ENCODE data around the gene TIMM23. TPM values are rescaled to one million over a fixed set of nuclear protein-coding genes. Genes with fewer than 3 reads are reported as not detected.
"Not testable (repeated sequence)": the region's sequence is repeated elsewhere in the genome, so short reads cannot be mapped to it uniquely, and the experiment has no call there.

Gene TIMM23
- total RNA-seq, 1 experiment from 2014 or later = 70.1 TPM

GRCh38 chr10:45947363-45947762, 24.9 kb upstream of the TIMM23 start:
- peak; percentile 49; the same call in 1 of the 2 replicates for ATAC-seq
- RAD21 ChIA-PET (ENCODE audit: low non-redundant PET in 1 of 2, low total read pairs in 2 of 2, uncharacterized antibody in 2 of 2, unreplicated experiment in 2 of 2); H2AFZ ChIP-seq (ENCODE audit: low read depth, low read length, poor library complexity, severe bottlenecking); H3K27ac ChIP-seq (ENCODE audit: low read depth, low read length); H3K27me3 ChIP-seq (ENCODE audit: insufficient read depth, low read length); H3K4me2 ChIP-seq (ENCODE audit: low read length); H3K9me2 ChIP-seq (ENCODE audit: insufficient read depth); H3K9ac ChIP-seq (ENCODE audit: low read length); POLR2A ChIA-PET; H3K9me3 ChIP-seq (ENCODE audit: control insufficient read depth in 1 of 2, insufficient read depth in 1 of 2, low read depth in 1 of 2, low read length in 2 of 2); H3K79me2 ChIP-seq (ENCODE audit: insufficient read depth, low read length); DNase-seq (ENCODE audit: low read depth, low spot score); intact Hi-C loops (cut with micrococcal nuclease); BruUV-seq (replicated peaks); CTCF ChIA-PET; H3K4me1 ChIP-seq (ENCODE audit: control insufficient read depth in 1 of 2, insufficient read depth in 2 of 2, low read length in 2 of 2); H3K36me3 ChIP-seq (ENCODE audit: control insufficient read depth in 1 of 2, insufficient read depth in 2 of 2, low read length in 2 of 2); H4K20me1 ChIP-seq (ENCODE audit: insufficient read depth); H3K4me3 ChIP-seq (replicated peaks in 1 of 2; ENCODE audit: low read depth in 1 of 2, low read length in 2 of 2): not testable (repeated sequence)

- POLR2A ChIA-PET; CTCF ChIA-PET; H3K27ac ChIP-seq (ENCODE audit: low read depth, low read length); H2AFZ ChIP-seq (ENCODE audit: low read depth, low read length, poor library complexity, severe bottlenecking); H3K4me3 ChIP-seq (replicated peaks in 1 of 2; ENCODE audit: low read depth in 1 of 2, low read length in 2 of 2); ATAC-seq; BruUV-seq (replicated peaks); H3K79me2 ChIP-seq (ENCODE audit: insufficient read depth, low read length); H3K36me3 ChIP-seq (ENCODE audit: control insufficient read depth in 1 of 2, insufficient read depth in 2 of 2, low read length in 2 of 2); H3K4me1 ChIP-seq (ENCODE audit: control insufficient read depth in 1 of 2, insufficient read depth in 2 of 2, low read length in 2 of 2); H3K9ac ChIP-seq (ENCODE audit: low read length); intact Hi-C loops (cut with micrococcal nuclease); H3K27me3 ChIP-seq (ENCODE audit: insufficient read depth, low read length); H3K9me2 ChIP-seq (ENCODE audit: insufficient read depth); RAD21 ChIA-PET (ENCODE audit: low non-redundant PET in 1 of 2, low total read pairs in 2 of 2, uncharacterized antibody in 2 of 2, unreplicated experiment in 2 of 2); DNase-seq (ENCODE audit: low read depth, low spot score); H3K9me3 ChIP-seq (ENCODE audit: control insufficient read depth in 1 of 2, insufficient read depth in 1 of 2, low read depth in 1 of 2, low read length in 2 of 2); H3K4me2 ChIP-seq (ENCODE audit: low read length); H4K20me1 ChIP-seq (ENCODE audit: insufficient read depth): not testable (repeated sequence)
Observed at GRCh38 chr10:45948801-45949200, 23.5 kb upstream of the TIMM23 start.

GRCh38 chr10:45954367-45954766, 17.9 kb upstream of the TIMM23 start:
- intact Hi-C loops (cut with micrococcal nuclease); POLR2A ChIA-PET; BruUV-seq (replicated peaks): not testable (repeated sequence)

GRCh38 chr10:45956634-45957033, 15.7 kb upstream of the TIMM23 start:
- BruUV-seq (replicated peaks); H3K36me3 ChIP-seq (ENCODE audit: control insufficient read depth in 1 of 2, insufficient read depth in 2 of 2, low read length in 2 of 2); POLR2A ChIA-PET; H3K27me3 ChIP-seq (ENCODE audit: insufficient read depth, low read length); H4K20me1 ChIP-seq (ENCODE audit: insufficient read depth); H3K9ac ChIP-seq (ENCODE audit: low read length); H2AFZ ChIP-seq (ENCODE audit: low read depth, low read length, poor library complexity, severe bottlenecking); ATAC-seq; CTCF ChIA-PET; H3K27ac ChIP-seq (ENCODE audit: low read depth, low read length); H3K79me2 ChIP-seq (ENCODE audit: insufficient read depth, low read length); RAD21 ChIA-PET (ENCODE audit: low non-redundant PET in 1 of 2, low total read pairs in 2 of 2, uncharacterized antibody in 2 of 2, unreplicated experiment in 2 of 2); DNase-seq (ENCODE audit: low read depth, low spot score); H3K4me1 ChIP-seq (ENCODE audit: control insufficient read depth in 1 of 2, insufficient read depth in 2 of 2, low read length in 2 of 2); H3K4me3 ChIP-seq (replicated peaks in 1 of 2; ENCODE audit: low read depth in 1 of 2, low read length in 2 of 2); H3K9me3 ChIP-seq (ENCODE audit: control insufficient read depth in 1 of 2, insufficient read depth in 1 of 2, low read depth in 1 of 2, low read length in 2 of 2); intact Hi-C loops (cut with micrococcal nuclease); H3K9me2 ChIP-seq (ENCODE audit: insufficient read depth); H3K4me2 ChIP-seq (ENCODE audit: low read length): not testable (repeated sequence)

More at GRCh38 chr10:45954367-45954766, 17.9 kb upstream of the TIMM23 start:
- H3K4me3 ChIP-seq (replicated peaks in 1 of 2; ENCODE audit: low read depth in 1 of 2, low read length in 2 of 2); H3K36me3 ChIP-seq (ENCODE audit: control insufficient read depth in 1 of 2, insufficient read depth in 2 of 2, low read length in 2 of 2); H3K4me1 ChIP-seq (ENCODE audit: control insufficient read depth in 1 of 2, insufficient read depth in 2 of 2, low read length in 2 of 2); H3K27me3 ChIP-seq (ENCODE audit: insufficient read depth, low read length); H3K9ac ChIP-seq (ENCODE audit: low read length); DNase-seq (ENCODE audit: low read depth, low spot score); H2AFZ ChIP-seq (ENCODE audit: low read depth, low read length, poor library complexity, severe bottlenecking); H3K4me2 ChIP-seq (ENCODE audit: low read length); H3K27ac ChIP-seq (ENCODE audit: low read depth, low read length); H3K79me2 ChIP-seq (ENCODE audit: insufficient read depth, low read length); H3K9me2 ChIP-seq (ENCODE audit: insufficient read depth); RAD21 ChIA-PET (ENCODE audit: low non-redundant PET in 1 of 2, low total read pairs in 2 of 2, uncharacterized antibody in 2 of 2, unreplicated experiment in 2 of 2); CTCF ChIA-PET; H4K20me1 ChIP-seq (ENCODE audit: insufficient read depth); ATAC-seq; H3K9me3 ChIP-seq (ENCODE audit: control insufficient read depth in 1 of 2, insufficient read depth in 1 of 2, low read depth in 1 of 2, low read length in 2 of 2): not testable (repeated sequence)

GRCh38 chr10:45957928-45958327, 14.4 kb upstream of the TIMM23 start:
- POLR2A ChIA-PET; H3K79me2 ChIP-seq (ENCODE audit: insufficient read depth, low read length); RAD21 ChIA-PET (ENCODE audit: low non-redundant PET in 1 of 2, low total read pairs in 2 of 2, uncharacterized antibody in 2 of 2, unreplicated experiment in 2 of 2); H3K9ac ChIP-seq (ENCODE audit: low read length); H3K9me3 ChIP-seq (ENCODE audit: control insufficient read depth in 1 of 2, insufficient read depth in 1 of 2, low read depth in 1 of 2, low read length in 2 of 2); intact Hi-C loops (cut with micrococcal nuclease); CTCF ChIA-PET; H3K4me2 ChIP-seq (ENCODE audit: low read length); H3K27ac ChIP-seq (ENCODE audit: low read depth, low read length); H3K9me2 ChIP-seq (ENCODE audit: insufficient read depth); BruUV-seq (replicated peaks); ATAC-seq; H3K27me3 ChIP-seq (ENCODE audit: insufficient read depth, low read length); H3K4me3 ChIP-seq (replicated peaks in 1 of 2; ENCODE audit: low read depth in 1 of 2, low read length in 2 of 2); H4K20me1 ChIP-seq (ENCODE audit: insufficient read depth); DNase-seq (ENCODE audit: low read depth, low spot score); H3K4me1 ChIP-seq (ENCODE audit: control insufficient read depth in 1 of 2, insufficient read depth in 2 of 2, low read length in 2 of 2); H3K36me3 ChIP-seq (ENCODE audit: control insufficient read depth in 1 of 2, insufficient read depth in 2 of 2, low read length in 2 of 2); H2AFZ ChIP-seq (ENCODE audit: low read depth, low read length, poor library complexity, severe bottlenecking): not testable (repeated sequence)
